Neutrophil (primary cell): ENCODE results near the gene ERBB2.

ENCODE experiments used
- H3K27ac ChIP-seq: fragments of 200-600 bp; sonication (generic); 2 replicates; pipeline ENCODE4 v1.5.1; 2016; ENCODE audit warnings: mild to moderate bottlenecking, moderate library complexity
- H3K27me3 ChIP-seq: fragments of 200-600 bp; sonication (generic); 2 replicates; pipeline ENCODE4 v1.6.0; 2016; ENCODE audit warnings: mild to moderate bottlenecking
- H3K36me3 ChIP-seq: fragments of 200-600 bp; sonication (generic); 2 replicates; pipeline ENCODE4 v1.5.1; 2017
- H3K4me1 ChIP-seq, 2 experiments: fragments of 200-600 bp in 1 of 2; sonication (generic) in 1 of 2; 1 replicate in 1 of 2; 2 replicates in 1 of 2; pipeline versions ENCODE4 v1.5.1 to v1.6.1; 2013 to 2016; ENCODE audit warnings: low read depth in 1 of 2, low read length in 1 of 2, mild to moderate bottlenecking in 1 of 2, moderate library complexity in 1 of 2; ENCODE audit not compliant: control insufficient read depth in 1 of 2, insufficient read depth in 1 of 2
- H3K4me3 ChIP-seq, 2 experiments: fragments of 200-600 bp in 1 of 2; sonication (generic) in 1 of 2; 1 replicate in 1 of 2; 2 replicates in 1 of 2; pipeline ENCODE4 v1.5.1; 2013 to 2016; ENCODE audit warnings: low read depth in 1 of 2, low read length in 1 of 2, mild to moderate bottlenecking in 1 of 2, moderate library complexity in 1 of 2
- H3K9me3 ChIP-seq: fragments of 200-600 bp; sonication (generic); 2 replicates; pipeline ENCODE4 v1.5.1; 2016
- TF ChIP-seq, protein P1 (sequence below): fragments of 200-600 bp; sonication (generic); IDR thresholded peaks from 2 replicates; pipeline ENCODE4 v1.5.1; 2016; ENCODE audit warnings: antibody characterized with exemption

The ERBB2 gene

DNA sequence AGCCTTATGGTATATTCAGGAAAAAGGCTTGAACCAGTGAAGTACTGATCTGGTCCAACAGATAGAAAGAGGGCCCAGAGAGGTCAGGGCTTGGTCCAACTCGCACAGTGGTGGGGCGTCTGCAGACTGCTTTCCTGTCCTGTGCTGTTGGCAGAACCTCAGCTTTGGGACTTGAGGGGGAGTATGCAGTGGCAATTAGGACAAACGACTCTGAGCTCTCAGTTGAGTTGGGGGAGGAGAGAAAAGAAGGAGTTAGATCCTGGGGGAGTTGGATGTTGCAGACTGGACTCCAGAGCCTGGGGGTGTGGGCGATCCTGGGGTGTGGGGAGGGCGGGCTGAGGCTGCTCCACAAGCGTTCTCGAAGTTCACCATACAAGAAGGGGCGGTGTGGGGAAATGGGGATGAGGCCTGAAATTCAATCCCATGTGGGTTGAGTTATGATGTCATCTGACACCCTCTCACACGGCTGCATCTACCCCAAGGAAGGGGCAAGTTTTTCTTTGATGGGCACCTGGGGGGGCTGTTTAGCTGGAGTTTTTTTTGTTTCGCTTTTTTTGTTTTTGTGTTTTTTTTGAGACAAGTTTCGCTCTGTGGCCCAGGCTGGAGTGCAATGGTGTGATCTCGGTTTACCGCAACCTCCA is 52.5 kb downstream of the ERBB2 start:
- H3K27me3 ChIP-seq = peaks cover 76% of the 10 kb centered on the region
- TF ChIP-seq, protein P1, sequence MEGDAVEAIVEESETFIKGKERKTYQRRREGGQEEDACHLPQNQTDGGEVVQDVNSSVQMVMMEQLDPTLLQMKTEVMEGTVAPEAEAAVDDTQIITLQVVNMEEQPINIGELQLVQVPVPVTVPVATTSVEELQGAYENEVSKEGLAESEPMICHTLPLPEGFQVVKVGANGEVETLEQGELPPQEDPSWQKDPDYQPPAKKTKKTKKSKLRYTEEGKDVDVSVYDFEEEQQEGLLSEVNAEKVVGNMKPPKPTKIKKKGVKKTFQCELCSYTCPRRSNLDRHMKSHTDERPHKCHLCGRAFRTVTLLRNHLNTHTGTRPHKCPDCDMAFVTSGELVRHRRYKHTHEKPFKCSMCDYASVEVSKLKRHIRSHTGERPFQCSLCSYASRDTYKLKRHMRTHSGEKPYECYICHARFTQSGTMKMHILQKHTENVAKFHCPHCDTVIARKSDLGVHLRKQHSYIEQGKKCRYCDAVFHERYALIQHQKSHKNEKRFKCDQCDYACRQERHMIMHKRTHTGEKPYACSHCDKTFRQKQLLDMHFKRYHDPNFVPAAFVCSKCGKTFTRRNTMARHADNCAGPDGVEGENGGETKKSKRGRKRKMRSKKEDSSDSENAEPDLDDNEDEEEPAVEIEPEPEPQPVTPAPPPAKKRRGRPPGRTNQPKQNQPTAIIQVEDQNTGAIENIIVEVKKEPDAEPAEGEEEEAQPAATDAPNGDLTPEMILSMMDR = no peak
- H3K36me3 ChIP-seq = no peaks in the 10 kb centered on the region
- no peak overlapping the region for H3K27ac ChIP-seq
- H3K9me3 ChIP-seq = no peaks in the 10 kb centered on the region
- peaks cover 14 to 18% of the 10 kb centered on the region in 2 experiments for H3K4me1 ChIP-seq
- H3K4me3 ChIP-seq = no peak overlapping the region

DNA sequence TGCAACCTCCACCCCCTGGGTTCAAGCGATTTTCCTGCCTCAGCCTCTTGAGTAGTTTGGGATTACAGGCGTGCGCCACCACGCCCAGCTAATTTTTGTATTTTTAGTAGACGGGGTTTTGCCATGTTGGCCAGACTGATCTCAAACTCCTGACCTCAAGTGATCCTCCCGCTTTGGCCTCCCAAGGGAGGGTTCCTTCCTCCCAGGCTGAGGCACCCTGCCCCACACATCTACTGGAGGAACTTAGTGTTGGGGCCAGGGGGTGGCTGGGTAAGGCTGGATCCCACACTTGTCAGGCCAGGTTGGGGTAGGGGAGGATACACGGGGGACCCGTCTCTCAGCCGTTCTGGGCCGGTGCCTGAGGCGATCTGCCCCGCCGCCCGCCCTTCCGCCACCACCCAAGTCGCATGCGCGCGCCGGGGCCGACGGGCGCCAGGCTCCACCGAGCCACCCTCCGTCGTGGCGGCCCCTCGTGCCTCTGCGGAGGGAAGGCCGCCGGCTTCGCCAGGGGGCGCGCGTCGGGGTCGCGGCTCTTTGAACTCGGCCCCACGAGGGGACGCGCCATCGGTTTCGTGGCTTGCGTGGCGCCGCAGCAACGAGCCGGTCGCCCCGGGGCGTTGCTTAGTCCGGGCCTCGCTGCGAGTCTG is 53.8 kb downstream of the ERBB2 start:
- TF ChIP-seq, protein P1 = no peak

DNA sequence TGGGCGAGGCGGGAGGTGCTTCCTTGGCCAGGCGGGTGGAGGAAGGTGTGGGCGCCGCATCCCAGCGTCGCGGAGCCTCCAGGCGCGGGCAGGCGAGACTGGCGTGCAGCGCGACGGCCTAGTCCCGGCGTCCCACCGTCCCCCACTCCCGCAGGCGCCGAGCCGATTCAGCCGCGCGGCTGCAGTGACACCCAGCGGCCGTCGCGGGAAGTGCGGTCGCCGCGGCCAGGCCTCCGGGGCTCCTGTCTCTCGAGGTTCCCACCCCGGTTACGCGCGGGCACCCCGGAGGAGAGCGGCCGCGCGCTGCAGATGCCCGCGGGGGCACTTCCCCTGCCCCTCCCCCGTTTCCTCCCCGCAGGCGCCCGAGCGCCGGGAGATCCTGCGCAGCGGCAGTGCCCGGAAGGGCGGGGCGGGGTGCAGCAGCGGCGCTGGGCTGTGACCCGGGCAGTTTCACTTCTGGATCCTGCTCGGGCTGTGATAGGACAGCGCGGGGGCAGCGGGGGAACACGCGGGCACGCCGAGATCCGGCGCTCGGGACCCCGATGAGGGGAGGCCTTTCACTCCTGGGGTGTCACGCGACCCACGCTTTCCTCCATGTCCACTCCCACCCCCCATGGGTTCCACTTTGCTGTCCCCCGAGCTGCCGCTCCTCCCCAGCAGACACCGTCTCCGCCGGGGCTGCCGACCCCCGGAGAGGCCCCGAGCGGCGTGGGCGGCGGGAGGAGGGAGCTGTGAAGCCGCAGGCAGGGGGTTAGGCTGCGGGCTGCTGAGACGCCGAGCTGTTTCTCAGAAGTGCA is 54.5 kb downstream of the ERBB2 start:
- H3K36me3 ChIP-seq = no peaks in the 10 kb centered on the region
- peaks cover 80% of the 10 kb centered on the region for H3K27me3 ChIP-seq
- no peaks in the 10 kb centered on the region for H3K9me3 ChIP-seq
- H3K4me3 ChIP-seq = peak overlapping the region; percentile 60 to 92
- TF ChIP-seq, protein P1 = peak; percentile 100
- peak overlapping the region; percentile 83 for H3K27ac ChIP-seq
- peaks cover 14 to 18% of the 10 kb centered on the region in 2 experiments for H3K4me1 ChIP-seq

More for the DNA sequence above, 53.8 kb downstream of the ERBB2 start:
- Histone ChIP-seq H3K9me3 (no peaks in the 10 kb centered on the region), H3K27ac (peak overlapping the region; percentile 83), H3K27me3 (peaks cover 78% of the 10 kb centered on the region), H3K4me1 (peaks cover 14 to 18% of the 10 kb centered on the region in 2 experiments), H3K36me3 (no peaks in the 10 kb centered on the region), H3K4me3 (peak overlapping the region; percentile 60 to 92)

DNA sequence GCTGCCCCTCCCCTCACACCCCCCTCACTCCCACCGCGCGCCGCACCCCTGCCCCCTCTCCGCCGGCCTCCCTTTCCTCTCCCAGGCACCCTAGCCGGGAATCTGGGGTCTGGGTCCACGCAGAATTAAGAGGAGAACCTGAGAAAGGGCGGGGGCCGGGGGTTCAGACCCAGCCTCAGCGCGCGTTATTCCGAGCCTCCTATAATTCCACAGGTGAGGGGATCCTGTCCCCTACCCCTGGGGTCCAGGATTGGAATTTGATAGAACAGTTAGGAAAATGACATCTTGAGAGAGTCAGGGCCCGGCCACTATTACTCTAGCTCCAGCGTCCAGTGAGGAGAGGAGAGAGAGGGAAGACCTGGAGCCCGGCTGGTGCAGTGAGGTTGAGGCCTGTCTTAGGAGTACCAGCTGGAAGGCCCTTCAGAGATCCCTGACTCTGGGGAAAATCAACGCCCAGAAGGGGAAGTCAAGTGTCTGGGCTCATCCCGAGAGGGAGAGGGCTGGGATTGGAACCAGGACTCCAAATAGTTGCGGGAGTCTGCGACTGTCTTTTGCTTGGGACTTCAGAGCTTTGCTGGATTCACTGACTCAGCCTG is 55.2 kb downstream of the ERBB2 start:
- Histone ChIP-seq H3K36me3 (no peaks in the 10 kb centered on the region), H3K4me3 (peak overlapping the region; percentile 60 to 92), H3K27ac (peak overlapping the region; percentile 83), H3K9me3 (no peaks in the 10 kb centered on the region), H3K4me1 (peaks cover 14 to 18% of the 10 kb centered on the region in 2 experiments), H3K27me3 (peaks cover 81% of the 10 kb centered on the region)
- TF ChIP-seq, protein P1 = no peak

DNA sequence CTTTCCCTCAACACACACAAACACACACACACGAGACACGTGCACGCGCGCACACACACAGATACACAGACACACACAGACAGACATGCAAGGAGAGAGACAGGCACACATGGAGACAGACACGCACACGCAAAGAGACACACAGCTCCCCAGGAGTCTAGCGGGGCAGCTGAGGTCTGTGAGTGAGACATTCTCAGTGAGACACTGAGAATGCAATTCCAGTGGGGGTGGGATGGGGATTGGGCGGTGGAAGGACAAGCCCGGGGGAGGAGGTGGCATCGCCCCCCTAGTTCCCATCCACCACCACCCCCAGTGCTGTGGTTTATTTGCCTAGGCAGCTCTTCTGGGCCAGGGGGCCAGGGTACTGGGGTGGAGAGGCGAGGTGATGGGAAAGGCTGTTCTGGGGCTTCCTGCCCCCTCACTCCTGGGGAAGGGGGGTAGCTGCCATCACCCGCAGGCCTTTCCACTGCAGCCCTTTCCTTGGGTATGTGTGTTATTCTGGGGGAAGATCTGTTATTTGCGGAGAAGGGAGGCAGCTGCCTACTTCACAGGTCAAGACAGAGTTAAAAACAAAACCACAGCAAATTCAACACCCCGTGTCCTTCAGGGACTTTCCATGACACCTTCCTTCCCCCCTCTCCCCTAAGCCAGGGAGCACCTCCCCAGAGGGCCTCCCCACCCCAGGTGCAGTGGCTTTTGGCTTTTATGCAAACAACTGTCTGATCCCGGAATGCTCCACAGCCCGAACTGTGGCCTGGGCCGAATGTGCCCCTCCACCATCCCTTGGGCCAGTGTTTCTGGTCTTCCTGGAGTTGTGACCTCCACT is 55.9 kb downstream of the ERBB2 start:
- H3K4me3 ChIP-seq = no peak overlapping the region
- H3K4me1 ChIP-seq = peaks cover 14 to 18% of the 10 kb centered on the region in 2 experiments
- peaks cover 81% of the 10 kb centered on the region for H3K27me3 ChIP-seq
- peak overlapping the region; percentile 83 for H3K27ac ChIP-seq
- TF ChIP-seq, protein P1 = no peak
- H3K36me3 ChIP-seq = no peaks in the 10 kb centered on the region
- H3K9me3 ChIP-seq = no peaks in the 10 kb centered on the region
